CD4-positive, alpha-beta T cell treated with Interleukin-1 beta for 1 hour (primary cell): ENCODE results near the gene OBP2B.
"Not testable (repeated sequence)": the region's sequence is repeated elsewhere in the genome, so short reads cannot be mapped to it uniquely, and the experiment has no call there.

ENCODE experiments used
- DNase-seq, 2 donors: peaks; one replicate each; pipeline ENCODE4 v3.0.0-alpha.2; 2020 to 2022

OBP2B gene

GRCh38 chr9:133221177-133221809 is 12.2 kb upstream of the OBP2B start:
- DNase-seq = no peak

GRCh38 chr9:133218049-133218975 is 9.3 kb upstream of the OBP2B start:
- not testable (repeated sequence) for DNase-seq

- not testable (repeated sequence) for DNase-seq
These were observed 8.4 kb upstream of the OBP2B start for GRCh38 chr9:133217333-133217988.

GRCh38 chr9:133214276-133214675 is 5.2 kb upstream of the OBP2B start:
- DNase-seq = not testable (repeated sequence)

- no peak for DNase-seq
These were observed 1.6 kb upstream of the OBP2B start for GRCh38 chr9:133210609-133211008.

- no peak for DNase-seq
These were observed 1.1 kb upstream of the OBP2B start for GRCh38 chr9:133210202-133210532.

- not testable (repeated sequence) for DNase-seq
These were observed 514 bp upstream of the OBP2B start for GRCh38 chr9:133209327-133210201.

- not testable (repeated sequence) for DNase-seq
These were observed 725 bp downstream of the OBP2B start for GRCh38 chr9:133208171-133208879.

- DNase-seq = no peak
These were observed 1.4 kb downstream of the OBP2B start for GRCh38 chr9:133207540-133208170.

GRCh38 chr9:133207021-133207531 is 2.0 kb downstream of the OBP2B start:
- DNase-seq = no peak

- DNase-seq = no peak
These were observed 2.8 kb downstream of the OBP2B start for GRCh38 chr9:133205996-133206931.

- DNase-seq = not testable (repeated sequence)
These were observed 3.6 kb downstream of the OBP2B start for GRCh38 chr9:133205481-133205887.

- no peak for DNase-seq
These were observed 4.1 kb downstream of the OBP2B start for GRCh38 chr9:133204993-133205336.

- DNase-seq = no peak
These were observed 4.6 kb downstream of the OBP2B start for GRCh38 chr9:133204335-133204992.

GRCh38 chr9:133203506-133204075 is 5.5 kb downstream of the OBP2B start:
- DNase-seq = no peak

GRCh38 chr9:133202688-133203453 is 6.2 kb downstream of the OBP2B start:
- DNase-seq = no peak

GRCh38 chr9:133202145-133202513 is 6.9 kb downstream of the OBP2B start:
- no peak for DNase-seq

GRCh38 chr9:133201424-133202144 is 7.5 kb downstream of the OBP2B start:
- DNase-seq = no peak
